ENCODE measurements around the gene MASTL.

MASTL gene

GRCh38 chr10:27188259-27188658 is 33.1 kb downstream of the MASTL start:
- no peak for TF ChIP-seq CTCF (IDR thresholded peaks at IDR 0.05; ENCODE audit: insufficient read depth, low read depth, low read length, missing control alignments)
- peak; percentile 3 for DNase-seq (ENCODE audit: low read depth)
- no peak overlapping the region for H3K4me3 ChIP-seq (ENCODE audit: low read length)

- TF ChIP-seq CTCF (IDR thresholded peaks at IDR 0.05; ENCODE audit: insufficient read depth, low read depth, low read length, missing control alignments) = no peak
- DNase-seq (ENCODE audit: low read depth) = no peak
- no peak overlapping the region for H3K4me3 ChIP-seq (ENCODE audit: low read length)
Observed at GRCh38 chr10:27188897-27189296, 33.7 kb downstream of the MASTL start.

GRCh38 chr10:27190508-27190907 is 35.4 kb downstream of the MASTL start:
- DNase-seq (ENCODE audit: low read depth) = peak; percentile 11
- TF ChIP-seq CTCF (IDR thresholded peaks at IDR 0.05; ENCODE audit: insufficient read depth, low read depth, low read length, missing control alignments) = no peak
- H3K4me3 ChIP-seq (ENCODE audit: low read length) = no peak overlapping the region

- peak; percentile 56 for DNase-seq (ENCODE audit: low read depth)
- no peak for TF ChIP-seq CTCF (IDR thresholded peaks at IDR 0.05; ENCODE audit: insufficient read depth, low read depth, low read length, missing control alignments)
- no peak overlapping the region for H3K4me3 ChIP-seq (ENCODE audit: low read length)
Observed at GRCh38 chr10:27192284-27192683, 37.1 kb downstream of the MASTL start.

- no peak overlapping the region for H3K4me3 ChIP-seq (ENCODE audit: low read length)
- TF ChIP-seq CTCF (IDR thresholded peaks at IDR 0.05; ENCODE audit: insufficient read depth, low read depth, low read length, missing control alignments) = no peak
- DNase-seq (ENCODE audit: low read depth) = no peak
Observed at GRCh38 chr10:27197980-27198620, 42.9 kb downstream of the MASTL start.

GRCh38 chr10:27203806-27204205 is 48.7 kb downstream of the MASTL start:
- TF ChIP-seq CTCF (IDR thresholded peaks at IDR 0.05; ENCODE audit: insufficient read depth, low read depth, low read length, missing control alignments) = no peak
- H3K4me3 ChIP-seq (ENCODE audit: low read length) = no peak overlapping the region
- no peak for DNase-seq (ENCODE audit: low read depth)

GRCh38 chr10:27207350-27207749 is 52.2 kb downstream of the MASTL start:
- TF ChIP-seq CTCF (IDR thresholded peaks at IDR 0.05; ENCODE audit: insufficient read depth, low read depth, low read length, missing control alignments) = no peak
- no peak for DNase-seq (ENCODE audit: low read depth)
- no peak overlapping the region for H3K4me3 ChIP-seq (ENCODE audit: low read length)
